Umbilical cord (tissue), 2 donors: Measurements from ENCODE around the gene HS1BP3. TPM values are rescaled to one million over a fixed set of nuclear protein-coding genes. Genes with fewer than 3 reads are reported as not detected.

Experiments used
- DNase-seq: peaks from one replicate; pipeline ENCODE4 v3.0.0-alpha.2; 2015; ENCODE audit warnings: low spot score
- total RNA-seq: library from RNA; depleted of rRNA; stranded (reverse); fragments of >200 nt; gene quantifications from one replicate; pipeline ENCODE4 v1.2.3, GENCODE V29; 2014; ENCODE audit warnings: low replicate concordance; ENCODE audit not compliant: insufficient read depth

HS1BP3 gene
- total RNA-seq = 18.5 TPM

GRCh38 chr2:20650877-20651730 is at the start of gene HS1BP3:
HS1BP3 (minus strand) TSS chr2:20651098; CDS start chr2:20651063, 35 bp downstream.
- peak; percentile 85 for DNase-seq

- no peak for DNase-seq
Measured at GRCh38 chr2:20698916-20699613, 48.2 kb upstream of the HS1BP3 start.

GRCh38 chr2:20697322-20697934 is 46.5 kb upstream of the HS1BP3 start:
- DNase-seq = no peak

GRCh38 chr2:20696366-20696765 is 45.5 kb upstream of the HS1BP3 start:
- no peak for DNase-seq

GRCh38 chr2:20693317-20693716 is 42.4 kb upstream of the HS1BP3 start:
- no peak for DNase-seq

- DNase-seq = no peak
Measured at GRCh38 chr2:20692081-20692480, 41.2 kb upstream of the HS1BP3 start.

GRCh38 chr2:20691076-20691734 is 40.3 kb upstream of the HS1BP3 start:
- DNase-seq = no peak

- no peak for DNase-seq
Measured at GRCh38 chr2:20689428-20690264, 38.7 kb upstream of the HS1BP3 start.

GRCh38 chr2:20687260-20687832 is 36.4 kb upstream of the HS1BP3 start:
- DNase-seq = no peak

- no peak for DNase-seq
Measured at GRCh38 chr2:20684581-20685063, 33.7 kb upstream of the HS1BP3 start.

GRCh38 chr2:20682167-20682920 is 31.4 kb upstream of the HS1BP3 start:
- peak; percentile 26 for DNase-seq

GRCh38 chr2:20680744-20681375 is 30.0 kb upstream of the HS1BP3 start:
- DNase-seq = no peak

- no peak for DNase-seq
Measured at GRCh38 chr2:20678780-20679179, 27.9 kb upstream of the HS1BP3 start.

- DNase-seq = no peak
Measured at GRCh38 chr2:20678086-20678395, 27.1 kb upstream of the HS1BP3 start.

GRCh38 chr2:20677301-20678085 is 26.6 kb upstream of the HS1BP3 start:
- no peak for DNase-seq

GRCh38 chr2:20676353-20677215 is 25.7 kb upstream of the HS1BP3 start:
- DNase-seq = no peak

- no peak for DNase-seq
Measured at GRCh38 chr2:20675701-20676352, 24.9 kb upstream of the HS1BP3 start.
